Amniotic epithelial cell (primary cell): ENCODE data around the gene SMYD3.

Experiments used
- DNase-seq: peaks from one replicate; pipeline ENCODE4 v3.0.0-alpha.2; 2010; ENCODE audit warnings: low read depth

The SMYD3 gene

GRCh38 chr1:246068619-246069509, 438.2 kb downstream of the SMYD3 start:
- peak; percentile 33 for DNase-seq

DNA sequence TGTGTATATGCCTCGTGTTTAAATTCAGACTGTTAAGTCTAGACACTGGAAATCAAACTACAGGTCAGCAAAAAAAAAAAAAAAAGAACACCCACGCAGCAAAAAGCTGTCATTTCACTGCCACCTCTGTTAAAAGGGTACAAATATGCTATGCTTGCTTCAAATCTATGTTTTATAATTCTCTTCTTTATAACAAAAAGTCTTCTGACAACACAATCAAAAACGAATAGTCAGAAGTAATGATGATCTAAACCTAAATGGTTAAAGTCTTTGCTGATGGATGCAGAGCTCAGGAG, 438.9 kb downstream of the SMYD3 start:
- no peak for DNase-seq

- DNase-seq: peak; percentile 12
Observed at GRCh38 chr1:246067432-246068216, 439.5 kb downstream of the SMYD3 start.

- no peak for DNase-seq
Observed at GRCh38 chr1:246066573-246066972, 440.5 kb downstream of the SMYD3 start.

DNA sequence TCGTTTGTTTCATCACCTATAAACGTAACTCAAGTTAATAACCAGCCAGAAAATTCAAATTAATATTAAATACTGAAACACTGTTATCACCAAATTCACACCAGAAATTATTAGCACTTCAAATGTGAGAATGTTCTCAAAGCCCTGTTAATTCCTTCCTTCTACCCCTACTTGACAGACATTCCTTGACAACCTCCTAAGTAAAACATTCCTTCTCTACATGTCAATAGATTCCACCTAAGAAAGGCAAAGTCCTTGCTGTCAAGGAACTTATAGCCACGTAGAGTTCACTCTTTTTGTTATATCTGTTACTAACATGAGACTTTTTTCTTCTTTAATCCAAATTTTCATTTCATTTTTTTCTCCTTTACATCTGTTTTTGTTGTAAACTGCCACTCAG, 441.5 kb downstream of the SMYD3 start:
- no peak for DNase-seq

DNA sequence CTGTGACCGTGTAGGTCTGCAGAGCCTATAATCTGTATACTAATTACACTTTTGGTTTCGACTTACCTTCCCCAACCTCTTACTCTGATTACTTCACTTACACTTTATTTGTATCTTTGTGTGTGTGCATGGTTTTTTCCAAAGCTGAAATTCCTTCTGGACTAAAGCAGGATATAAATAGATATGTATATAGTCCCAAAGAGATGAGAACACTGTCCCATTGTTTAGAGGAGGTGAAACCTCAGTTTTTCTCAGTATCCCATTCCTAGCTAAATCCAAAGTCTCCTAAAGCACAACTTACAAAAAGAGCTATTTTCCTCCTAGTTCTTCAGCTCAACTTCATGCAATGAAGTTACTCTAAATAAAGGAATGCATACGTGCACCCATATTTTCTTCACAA, 442.2 kb downstream of the SMYD3 start:
- no peak for DNase-seq

GRCh38 chr1:246063013-246063616, 444.0 kb downstream of the SMYD3 start:
- DNase-seq: no peak

GRCh38 chr1:246058466-246058865, 448.6 kb downstream of the SMYD3 start:
- peak; percentile 21 for DNase-seq

- DNase-seq: no peak
Observed at GRCh38 chr1:246052603-246053002, 454.5 kb downstream of the SMYD3 start.

GRCh38 chr1:246051909-246052518, 455.1 kb downstream of the SMYD3 start:
- DNase-seq: no peak

- DNase-seq: no peak
Observed at GRCh38 chr1:246048693-246049092, 458.4 kb downstream of the SMYD3 start.

DNA sequence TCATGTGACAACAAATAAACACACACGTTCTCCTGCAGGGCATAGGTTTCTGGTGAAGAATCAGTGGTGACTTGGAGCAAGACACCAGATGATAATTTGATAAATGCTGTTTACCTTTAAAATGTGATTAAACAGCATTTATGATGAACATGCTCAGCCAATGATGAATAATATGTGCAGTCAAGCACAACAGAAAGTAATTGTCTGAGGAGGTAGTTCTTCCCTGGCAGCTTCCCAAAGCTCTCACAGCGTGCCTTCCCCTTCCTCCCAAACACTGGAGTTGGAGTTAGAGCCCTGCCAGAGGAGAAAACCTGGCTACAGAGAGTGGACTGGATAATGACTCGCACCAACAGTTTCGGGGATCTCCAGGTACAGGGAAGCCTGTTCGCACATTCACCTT, 463.5 kb downstream of the SMYD3 start:
- no peak for DNase-seq

DNA sequence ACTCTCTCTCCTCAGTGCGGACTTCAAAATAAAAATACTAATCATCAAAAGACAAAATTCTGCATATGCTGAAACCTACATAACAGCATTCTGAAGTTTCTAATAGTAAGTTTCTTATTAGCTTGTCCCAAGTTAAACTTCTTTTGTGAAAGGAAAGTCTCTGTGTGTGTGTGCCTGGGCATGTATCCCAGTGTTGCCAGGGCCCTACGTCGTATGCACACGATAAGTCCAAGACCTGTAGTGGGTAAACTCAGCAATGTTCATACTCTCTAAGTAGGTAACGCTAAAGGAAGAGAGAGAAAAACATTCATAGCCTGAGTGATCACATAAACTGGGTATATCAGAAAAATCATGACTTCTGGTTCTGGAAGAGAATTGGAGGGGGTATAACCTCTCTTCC, 465.7 kb downstream of the SMYD3 start:
- no peak for DNase-seq

DNA sequence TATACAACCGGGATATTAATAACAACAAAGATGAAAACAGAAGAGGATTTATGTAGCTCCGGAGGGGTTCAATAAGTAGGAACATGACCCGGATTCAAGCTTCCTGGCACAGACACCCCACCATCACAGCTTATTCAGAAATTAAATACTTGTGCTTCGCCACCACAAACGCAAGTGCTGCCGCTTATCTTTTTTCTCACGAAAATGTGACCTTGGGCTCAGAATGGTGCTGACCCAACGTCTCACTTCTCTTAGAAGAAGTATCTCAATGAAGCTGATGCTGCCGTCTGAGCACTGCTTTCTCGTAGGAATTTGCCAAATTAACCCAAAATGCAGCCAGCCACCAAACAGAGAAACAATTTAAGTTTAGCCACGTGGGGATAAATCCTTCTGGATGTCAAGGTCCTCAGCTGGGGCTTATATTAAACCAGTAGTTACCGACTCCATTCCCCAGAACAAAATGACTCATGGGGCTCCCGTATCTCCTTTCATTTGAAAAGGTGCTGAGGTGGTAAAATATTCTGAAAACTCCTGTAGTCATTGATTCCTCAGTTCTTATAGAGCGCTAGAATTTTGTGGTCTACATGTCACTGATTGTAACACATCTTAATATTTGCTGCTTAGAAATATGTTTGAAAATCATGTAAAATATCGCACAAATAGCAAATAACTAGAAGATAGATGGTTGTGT, 466.7 kb downstream of the SMYD3 start:
- DNase-seq: no peak

DNA sequence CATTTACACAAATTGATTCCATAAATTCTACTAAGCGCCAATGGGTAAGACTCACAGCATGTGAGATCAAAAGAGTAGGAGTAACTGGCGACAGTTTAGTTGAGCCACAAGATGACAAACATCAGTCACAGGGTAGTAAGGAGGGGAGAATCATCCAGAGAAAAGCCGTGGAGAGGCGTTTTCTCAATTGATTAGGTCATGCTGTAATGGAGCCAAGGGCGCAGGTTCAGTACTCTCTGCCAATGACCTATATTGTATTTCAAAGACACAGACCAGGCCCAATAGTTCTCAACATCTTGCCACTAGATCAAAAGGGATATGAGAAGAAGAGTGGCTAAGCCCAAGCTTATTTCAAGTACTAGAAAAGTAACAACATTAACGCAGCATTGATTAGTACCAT, 467.5 kb downstream of the SMYD3 start:
- DNase-seq: no peak

- no peak for DNase-seq
Observed at GRCh38 chr1:246037832-246038231, 469.2 kb downstream of the SMYD3 start.

DNA sequence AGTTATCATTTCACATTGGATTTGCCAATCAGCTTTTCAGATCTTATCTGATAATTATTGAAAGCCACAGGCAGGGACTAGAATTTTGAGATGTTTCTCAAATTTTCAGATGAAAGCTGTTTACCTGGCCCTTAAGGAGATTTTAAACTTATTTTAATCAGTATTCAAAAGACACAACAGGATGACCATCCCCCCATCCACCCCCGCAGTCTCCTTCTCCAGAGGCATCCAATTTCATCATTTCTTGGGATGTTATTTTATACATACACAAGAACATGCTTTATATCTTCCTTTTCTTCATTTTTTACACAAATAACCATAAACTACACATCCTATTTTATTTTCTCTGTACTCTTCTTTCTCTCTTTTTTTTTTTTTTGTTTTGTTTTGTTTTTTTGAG, 470.9 kb downstream of the SMYD3 start:
- DNase-seq: no peak

DNA sequence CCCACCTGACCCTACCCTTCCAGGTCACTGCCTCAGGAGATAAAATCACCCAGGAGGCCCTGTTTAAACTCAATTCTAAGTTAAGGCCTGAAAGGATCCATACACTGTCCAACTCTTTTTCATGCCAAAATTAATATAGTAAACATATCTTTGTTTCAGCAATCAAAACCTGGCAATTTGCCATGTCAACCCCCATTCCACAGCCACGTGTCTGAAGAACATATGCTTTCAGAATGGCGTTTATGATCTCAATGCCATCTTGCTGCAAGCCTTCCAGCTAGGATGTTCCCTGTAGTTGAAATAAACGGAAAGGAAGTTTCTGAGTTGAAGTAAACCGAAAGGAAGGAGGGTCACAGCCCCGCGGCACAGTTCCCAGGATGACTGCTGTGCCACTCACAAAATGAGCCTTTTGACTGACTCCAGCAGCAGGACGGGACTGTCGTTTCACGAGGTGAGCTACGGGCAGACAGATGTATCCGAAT, 472.0 kb downstream of the SMYD3 start:
- DNase-seq: no peak

DNA sequence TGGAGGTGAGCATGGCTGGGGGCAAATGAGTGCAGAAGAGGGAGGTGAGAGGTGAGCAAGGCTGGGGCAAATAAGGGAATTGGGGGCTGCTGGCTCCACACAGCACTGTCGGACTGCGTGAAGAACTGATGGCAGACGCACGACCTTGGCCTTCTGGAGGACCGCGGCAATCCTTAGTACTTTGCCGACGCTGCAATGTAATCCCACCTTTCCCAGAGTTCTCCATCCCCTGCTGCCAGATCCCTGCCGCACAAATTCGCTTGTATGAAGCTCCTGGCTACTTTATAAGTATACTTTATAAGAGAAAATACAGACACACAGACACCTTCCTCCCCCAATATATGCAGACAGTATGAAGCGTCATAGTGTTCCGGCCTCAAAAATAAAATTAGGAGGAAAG, 472.4 kb downstream of the SMYD3 start:
- no peak for DNase-seq

DNA sequence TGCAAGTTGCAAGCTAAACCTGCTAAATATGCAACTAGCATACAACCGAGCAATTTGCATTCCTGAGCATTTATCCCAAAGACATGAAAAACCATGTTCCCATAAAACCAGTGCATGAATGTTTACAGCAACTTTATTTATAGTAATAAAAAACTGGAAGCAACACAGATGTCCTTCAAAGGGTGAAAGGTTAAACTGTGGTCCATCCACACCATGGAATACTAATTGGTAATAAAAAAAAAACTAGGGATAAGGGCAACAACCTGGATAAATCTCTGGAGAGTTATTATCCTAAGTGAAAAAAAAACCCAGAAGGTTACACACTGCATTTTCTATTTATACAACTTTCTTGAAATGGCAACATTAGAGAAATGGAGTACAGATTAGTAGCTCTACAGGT, 474.1 kb downstream of the SMYD3 start:
- DNase-seq: no peak

- DNase-seq: no peak
Observed at GRCh38 chr1:246032031-246032551, 475.0 kb downstream of the SMYD3 start.

DNA sequence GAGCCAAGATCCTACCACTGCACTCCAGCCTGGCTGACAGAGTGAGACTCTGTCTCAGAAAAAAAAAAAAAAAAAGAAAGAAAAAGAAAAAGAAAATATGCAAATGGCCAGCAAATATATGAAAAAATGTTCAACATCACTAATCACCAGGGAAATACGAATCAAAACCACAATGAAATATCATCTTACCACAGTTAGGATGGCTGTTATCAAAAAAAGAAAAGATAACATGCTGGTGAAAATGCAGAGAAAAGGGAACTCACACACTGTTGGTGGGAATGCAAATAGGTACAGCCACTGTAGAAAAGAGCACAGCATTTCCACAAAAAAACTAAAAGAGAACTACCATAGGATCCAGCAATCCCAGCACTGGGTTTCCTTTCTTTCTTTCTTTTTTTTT, 477.5 kb downstream of the SMYD3 start:
- peak; percentile 26 for DNase-seq
